Measurements from ENCODE around the gene NDFIP1.
"Not testable (repeated sequence)": the region's sequence is repeated elsewhere in the genome, so short reads cannot be mapped to it uniquely, and the experiment has no call there.

Gene NDFIP1, protein sequence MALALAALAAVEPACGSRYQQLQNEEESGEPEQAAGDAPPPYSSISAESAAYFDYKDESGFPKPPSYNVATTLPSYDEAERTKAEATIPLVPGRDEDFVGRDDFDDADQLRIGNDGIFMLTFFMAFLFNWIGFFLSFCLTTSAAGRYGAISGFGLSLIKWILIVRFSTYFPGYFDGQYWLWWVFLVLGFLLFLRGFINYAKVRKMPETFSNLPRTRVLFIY

DNA sequence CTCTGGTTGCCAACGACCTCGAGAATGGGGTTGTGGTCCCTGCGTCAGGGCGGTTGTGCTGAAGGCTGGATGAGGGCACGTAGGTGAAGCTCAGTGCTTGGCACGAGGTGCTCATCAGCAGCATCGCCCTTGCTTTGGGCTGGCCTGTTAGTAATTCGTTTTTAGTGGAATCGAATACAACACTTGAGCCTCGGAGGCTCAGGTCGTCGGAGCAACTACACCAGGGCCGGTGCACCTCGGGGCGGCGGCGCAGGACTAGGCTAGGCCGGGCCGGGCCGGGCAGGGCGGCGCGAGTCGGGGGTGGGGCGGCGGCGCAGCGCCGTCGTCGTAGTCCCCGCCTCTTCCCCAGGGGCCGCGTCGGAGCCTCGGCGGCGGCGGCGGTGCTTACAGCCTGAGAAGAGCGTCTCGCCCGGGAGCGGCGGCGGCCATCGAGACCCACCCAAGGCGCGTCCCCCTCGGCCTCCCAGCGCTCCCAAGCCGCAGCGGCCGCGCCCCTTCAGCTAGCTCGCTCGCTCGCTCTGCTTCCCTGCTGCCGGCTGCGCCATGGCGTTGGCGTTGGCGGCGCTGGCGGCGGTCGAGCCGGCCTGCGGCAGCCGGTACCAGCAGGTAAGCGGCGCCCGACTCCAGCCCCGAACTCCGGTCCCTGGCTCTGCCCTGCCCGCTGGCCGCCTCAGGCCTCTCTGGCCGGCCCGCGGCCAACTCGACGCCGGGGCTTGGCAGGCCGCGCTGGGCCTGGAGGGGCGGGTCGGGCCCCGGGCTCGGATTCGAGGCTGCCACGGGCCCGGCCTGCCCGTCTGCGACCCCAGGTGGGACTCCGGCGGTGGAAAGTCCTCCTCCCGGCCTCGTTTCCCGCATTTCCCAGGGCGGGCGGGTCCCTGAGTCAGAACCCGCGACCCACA, at the start of gene NDFIP1:
NDFIP1 (plus strand) TSS at position 348 of the 899 bp plus-strand sequence; CDS start at position 544, 196 bp downstream.
- DNase-seq = peak; percentile 74

DNA sequence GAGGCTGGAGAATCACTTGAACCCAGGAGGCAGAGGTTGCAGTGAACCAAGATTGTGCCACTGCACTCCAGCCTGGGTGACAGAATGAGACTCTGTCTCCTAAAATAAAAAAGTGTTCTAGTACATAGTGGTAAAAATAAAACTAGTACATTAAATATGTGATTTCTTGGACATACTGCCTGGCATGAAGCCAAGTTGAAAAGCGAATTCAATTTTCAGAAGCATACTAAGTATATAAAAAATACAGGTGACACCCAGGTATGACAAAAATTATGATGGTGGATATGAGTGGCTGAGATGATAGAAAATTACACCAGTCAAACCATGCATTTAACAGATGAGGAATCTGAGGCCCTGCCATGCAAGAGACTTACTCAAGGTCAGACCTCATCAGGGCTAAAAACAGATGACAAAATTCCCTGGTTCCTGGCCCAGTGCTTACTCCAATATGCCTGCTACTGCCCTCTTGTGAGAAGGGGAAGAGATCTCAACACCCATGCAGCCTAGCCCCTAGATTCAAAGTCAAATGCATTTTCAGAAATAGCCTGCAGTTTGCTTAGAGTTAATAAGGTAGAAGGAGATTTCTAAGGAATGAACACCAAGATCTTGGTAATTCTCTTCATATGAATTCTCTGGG, 49.2 kb upstream of the NDFIP1 start:
- no peak for DNase-seq

DNA sequence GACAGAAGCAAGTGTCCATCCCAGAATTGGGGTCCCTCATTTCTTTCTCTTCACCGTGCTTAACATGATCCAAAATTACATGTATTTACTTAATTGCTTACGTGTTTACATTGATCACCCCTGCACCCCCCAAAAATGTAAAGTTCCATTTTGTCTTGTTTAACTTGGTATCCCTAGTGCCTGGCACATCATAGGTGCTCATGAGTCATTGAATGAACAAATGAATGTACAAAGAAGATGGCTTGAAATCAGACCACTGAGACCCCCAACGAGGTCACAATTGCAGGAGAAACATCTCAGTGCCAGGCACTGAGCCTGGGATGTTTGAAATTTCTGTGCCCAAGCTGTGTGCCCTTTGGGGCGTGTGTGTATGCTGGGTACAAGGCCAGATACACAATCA, 45.2 kb upstream of the NDFIP1 start:
- no peak for DNase-seq

DNA sequence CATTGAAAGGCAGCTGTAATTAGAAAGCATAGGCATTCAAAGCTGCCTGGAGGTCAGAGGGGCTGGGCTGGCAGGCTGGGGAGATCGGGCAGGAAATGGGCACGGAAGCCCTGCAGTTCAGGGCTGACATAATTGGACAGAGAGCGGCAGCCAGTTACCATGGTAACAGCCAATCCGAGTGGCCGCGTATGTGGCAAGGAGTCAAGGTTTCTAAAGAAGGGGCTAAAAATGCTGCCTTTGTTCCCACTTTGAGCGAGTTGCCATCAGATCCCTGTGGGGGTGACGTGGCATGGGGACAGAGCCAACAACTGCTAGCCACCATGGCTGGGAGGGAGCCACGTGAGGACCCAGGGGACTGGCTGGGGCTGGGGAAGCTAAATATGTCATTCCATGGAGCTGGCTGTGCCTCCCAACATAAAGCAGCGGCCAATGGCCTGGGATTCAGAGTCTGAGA, 44.7 kb upstream of the NDFIP1 start:
- DNase-seq = peak; percentile 50

DNA sequence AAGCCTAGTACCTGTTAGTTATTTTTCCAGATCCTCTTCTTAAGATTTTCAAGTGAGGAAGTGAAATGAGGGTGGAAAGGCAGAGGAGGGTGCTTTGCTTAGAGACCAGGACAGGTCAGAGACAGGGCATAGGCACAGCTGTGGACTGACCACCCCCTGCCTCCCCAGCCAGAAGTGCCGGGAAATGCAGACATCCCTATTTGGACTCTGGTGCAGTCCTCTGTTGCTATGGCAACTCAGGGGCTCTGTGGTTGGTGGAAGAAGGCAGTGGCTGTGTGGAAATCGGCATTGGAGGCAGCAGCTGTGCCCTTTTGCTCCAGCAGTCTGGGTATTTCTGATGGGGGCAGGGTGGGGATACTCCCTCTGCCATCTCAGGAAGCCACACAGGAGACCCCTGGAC, 43.3 kb upstream of the NDFIP1 start:
- DNase-seq = no peak

DNA sequence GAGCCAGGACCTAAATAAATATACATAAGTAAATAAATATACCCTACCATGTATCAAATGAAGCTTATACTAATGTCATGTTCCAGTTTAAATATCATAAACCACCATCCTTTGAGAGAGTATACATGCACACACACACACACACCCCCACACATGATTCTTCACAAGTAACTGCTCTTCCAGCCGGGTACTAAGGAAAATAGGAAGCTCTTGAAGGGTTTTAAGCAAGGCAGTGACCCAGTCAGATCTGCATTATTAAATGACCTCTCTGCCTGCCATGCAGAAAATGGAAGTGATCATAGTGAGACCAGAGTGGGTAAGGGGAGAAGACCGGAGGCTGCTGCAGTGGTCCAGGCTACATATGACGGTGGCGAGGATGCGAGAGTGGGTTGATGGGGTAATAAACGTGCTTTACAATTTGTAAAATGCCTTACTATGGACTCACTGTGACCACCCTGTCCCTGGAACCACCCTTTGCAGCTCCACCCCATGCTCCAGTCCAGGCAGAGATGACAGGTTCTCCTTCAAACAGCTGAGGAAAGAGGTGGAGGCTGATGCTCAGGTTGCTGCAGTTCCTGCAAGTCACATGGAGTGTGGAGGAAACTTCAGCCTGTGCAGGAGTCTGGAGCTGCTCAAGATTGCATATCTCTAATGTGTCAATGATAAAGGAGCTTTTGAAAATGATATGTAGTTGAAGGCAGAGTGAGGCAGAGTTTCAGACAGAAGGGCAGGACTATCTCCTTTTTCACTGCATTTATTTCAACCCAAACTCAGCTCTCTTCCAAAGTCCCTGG, 38.8 kb upstream of the NDFIP1 start:
- no peak for DNase-seq

DNA sequence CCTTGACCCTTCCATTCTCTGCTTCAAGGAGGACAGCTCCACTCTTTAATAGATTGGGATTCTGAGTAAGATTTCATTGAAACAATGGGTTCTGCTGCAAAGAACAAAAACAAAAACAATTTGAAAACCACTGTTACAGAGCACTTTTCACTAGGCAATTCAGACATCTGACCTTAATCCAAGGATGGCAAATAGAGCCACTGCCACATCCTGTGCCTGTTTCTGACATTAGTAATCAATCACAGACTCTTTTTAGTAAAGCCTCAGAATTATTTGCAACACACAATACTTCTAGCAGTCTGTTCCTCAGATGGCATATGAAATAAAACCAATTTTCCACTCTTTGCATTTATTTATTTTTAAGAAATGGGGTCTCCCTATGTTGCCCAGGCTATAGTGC, 37.8 kb upstream of the NDFIP1 start:
- DNase-seq = no peak

DNA sequence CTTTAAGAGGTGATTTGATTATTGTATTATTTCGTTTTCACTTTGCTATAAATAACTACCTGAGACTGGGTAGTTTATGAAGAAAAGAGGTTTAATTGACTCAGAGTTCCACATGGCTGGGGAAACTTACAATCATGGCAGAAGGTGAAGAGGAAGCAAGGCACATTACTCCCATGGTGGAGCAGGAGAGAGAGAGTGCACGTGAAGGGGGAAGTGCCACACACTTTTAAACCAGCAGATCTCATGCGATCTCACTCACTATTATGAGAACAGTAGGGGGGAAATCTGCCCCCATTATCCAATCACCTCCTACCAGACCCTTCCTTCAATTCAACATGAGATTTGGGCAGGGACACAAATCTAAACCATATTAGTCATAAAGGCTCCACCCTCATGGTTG, 36.1 kb upstream of the NDFIP1 start:
- no peak for DNase-seq

DNA sequence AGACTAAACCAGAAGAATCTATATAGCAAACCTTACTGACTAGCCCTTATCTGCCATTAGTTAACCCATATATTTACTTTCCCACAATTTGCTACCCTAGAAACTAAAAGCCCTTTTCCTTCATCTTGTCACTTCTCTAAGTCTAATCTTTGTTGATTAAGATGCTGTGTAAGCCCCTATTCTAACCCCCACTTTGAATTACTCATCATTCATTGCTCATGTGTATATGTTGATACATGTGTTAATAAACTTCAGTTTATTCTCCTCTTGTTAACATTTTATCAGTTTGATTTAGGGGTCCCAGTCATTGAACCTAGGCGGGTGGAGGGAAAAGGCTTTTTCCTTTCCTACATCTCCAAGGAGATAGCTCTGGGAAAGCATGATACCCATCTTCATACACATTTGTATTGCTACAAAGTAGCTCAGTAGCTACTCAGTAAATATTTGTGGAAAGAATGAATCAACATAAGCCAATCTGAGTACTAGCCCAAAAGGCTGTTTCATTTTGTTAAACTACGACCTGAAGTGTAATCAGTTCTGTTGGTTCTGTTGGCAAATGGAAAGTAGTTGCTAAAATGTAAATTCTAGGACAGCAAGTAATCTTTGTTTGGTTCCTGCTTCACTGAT, 35.1 kb upstream of the NDFIP1 start:
- no peak for DNase-seq

DNA sequence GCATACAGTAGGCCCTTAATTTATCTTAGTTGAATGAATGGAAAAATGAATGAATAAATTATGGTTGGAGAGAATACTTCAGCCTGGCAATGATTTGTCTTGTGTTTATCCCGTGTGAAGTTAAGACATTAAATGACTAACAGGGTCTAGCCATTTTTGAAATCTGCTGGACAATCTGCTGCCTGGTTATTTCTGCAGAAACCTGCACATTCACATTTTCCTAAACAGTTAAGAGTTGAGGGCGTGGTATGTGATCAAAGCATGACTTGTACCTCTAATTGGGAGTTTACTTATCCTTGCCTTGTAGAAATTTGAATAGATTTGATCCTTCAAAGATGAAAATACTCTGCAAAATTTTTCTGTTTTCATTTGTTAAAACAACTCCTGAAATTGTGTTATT, 34.6 kb upstream of the NDFIP1 start:
- DNase-seq = no peak

DNA sequence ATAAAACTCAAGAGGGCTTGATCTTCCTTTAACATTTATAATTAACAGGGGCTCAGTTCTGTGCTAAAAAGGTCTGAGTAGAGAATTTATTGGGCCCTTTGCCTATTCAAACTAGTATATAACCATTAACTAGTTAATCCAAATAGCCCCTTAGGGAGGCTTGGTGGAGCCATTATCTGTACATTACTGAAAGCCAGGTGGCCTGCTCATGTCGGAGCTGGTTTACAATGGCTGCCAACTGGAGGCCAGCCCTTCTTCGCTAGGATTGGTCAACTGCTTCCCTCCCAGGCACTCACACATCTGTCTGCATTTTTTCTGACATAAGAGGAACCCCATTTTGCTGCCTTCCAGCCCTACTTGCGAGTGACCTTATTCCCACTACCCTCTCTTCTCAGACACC, 30.4 kb upstream of the NDFIP1 start:
- DNase-seq = no peak

DNA sequence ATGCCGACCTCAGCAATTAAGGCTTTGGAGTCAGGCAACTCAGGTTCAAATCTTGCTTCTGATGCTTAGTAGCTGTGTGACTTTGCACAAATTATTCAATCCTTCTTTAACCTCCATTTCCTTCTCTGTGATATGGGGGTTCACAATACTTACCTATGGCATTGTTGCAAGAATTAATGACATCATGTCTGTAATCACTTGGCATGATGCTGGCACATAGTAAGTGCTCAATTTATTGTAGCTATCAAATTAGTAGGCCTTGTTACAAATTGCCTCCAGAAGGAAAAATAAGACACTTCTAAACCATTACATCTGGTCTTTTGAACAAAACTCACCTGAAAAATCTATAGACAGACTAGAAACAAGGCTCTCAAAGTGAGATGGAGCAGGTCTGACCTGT, 29.9 kb upstream of the NDFIP1 start:
- DNase-seq = no peak

DNA sequence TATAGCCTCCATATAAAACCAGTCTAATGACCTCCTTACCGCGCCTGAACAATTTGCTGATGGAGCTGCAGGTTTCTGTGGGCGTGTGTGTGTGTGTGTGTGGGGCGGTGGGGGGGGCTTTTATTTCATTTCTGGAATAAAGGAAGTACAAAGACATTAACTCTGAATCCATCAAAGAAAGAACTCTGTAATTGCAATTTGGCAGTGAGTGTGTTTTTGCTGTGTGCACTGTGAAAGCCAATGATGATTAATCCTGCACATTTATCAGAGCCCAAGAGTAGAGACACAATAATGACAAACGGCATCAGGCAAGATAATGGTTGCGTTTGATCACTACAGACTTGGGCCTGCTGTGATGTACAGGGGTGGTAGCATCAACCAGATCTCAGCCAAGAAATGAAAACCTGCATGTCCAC, 29.3 kb upstream of the NDFIP1 start:
- no peak for DNase-seq

DNA sequence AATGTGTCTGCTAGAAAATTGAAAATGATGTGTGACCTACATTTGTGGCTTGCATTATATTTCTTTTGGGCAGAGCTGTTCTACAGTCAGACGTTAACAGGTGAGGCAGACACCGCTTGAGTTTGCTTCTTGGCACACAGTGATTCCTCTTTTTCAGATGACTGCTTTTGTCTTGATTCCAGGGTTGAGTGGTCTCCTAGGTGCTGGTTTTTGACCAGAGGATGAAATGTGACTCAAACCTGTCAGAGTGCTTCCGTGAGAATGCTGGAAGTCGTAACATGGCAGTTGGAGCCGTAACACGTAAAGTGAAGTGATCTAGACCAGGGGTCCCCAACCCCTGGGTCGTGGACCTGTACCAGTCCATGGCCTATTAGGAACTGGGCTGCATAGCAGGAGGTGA, 28.3 kb upstream of the NDFIP1 start:
- no peak for DNase-seq

DNA sequence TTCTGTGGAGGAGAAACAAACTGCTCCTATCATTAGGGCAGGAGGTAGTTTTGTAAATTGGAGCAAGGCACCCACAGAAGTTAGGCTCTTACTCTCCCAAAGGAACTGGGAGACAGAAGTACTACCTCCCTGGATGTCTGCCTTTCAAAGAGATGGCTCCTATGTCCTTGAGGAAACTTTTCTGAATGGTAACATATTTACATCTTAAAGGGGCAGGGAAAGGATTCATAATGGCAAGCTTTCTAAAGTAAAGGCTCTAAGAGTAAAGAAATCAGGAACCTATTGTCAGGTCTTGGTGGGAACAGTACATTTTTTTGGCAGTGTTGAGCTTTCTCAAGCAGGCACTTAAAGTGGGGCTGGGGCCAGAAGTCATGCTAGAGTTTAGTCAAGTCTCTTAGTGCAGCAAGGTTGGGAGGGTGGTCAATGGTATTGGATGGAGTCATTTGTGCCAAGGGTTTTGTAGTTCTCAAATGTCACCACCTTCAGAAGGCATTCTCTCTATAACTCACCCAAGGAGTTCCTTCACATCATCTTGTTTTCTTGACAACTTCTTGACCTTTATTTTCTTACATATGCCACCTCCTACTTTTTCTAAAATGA, 26.3 kb upstream of the NDFIP1 start:
- DNase-seq = no peak

DNA sequence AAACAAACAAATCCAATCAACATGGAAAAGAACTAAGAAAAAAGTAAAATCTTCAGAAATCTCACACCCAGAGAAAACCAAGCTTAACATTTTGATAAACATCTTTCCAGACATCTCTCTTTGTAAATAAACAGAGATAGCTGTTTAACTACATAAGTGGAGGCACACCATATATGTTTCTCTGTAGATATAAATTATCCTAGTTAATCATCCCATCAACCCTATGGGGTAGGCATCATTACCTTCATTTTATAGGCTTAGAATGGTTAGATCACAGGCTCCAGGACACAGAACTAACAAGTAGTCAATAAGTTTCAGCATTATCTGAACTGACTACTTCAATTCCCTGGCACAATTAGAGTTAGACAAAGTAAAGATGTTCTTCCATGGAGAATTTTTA, 22.4 kb upstream of the NDFIP1 start:
- no peak for DNase-seq

DNA sequence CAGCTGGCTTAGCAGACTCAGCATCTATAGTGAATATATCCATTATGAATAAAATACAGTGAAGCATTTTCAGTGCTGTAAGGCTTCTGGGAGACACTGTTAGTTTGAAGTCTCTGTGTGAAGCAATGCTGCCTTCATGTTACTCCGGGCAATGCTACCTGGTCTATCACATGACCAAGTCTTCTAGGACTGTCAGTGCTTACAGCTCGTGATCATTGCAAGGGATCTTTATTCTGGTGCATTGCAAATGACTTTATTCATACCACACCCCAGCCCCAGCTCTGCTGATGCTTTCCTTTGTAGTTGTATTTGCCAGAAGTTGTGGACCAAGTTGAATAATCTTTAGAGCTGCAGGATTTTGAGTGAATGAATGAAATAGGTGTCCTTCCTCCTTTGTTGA, 21.9 kb upstream of the NDFIP1 start:
- DNase-seq = no peak

DNA sequence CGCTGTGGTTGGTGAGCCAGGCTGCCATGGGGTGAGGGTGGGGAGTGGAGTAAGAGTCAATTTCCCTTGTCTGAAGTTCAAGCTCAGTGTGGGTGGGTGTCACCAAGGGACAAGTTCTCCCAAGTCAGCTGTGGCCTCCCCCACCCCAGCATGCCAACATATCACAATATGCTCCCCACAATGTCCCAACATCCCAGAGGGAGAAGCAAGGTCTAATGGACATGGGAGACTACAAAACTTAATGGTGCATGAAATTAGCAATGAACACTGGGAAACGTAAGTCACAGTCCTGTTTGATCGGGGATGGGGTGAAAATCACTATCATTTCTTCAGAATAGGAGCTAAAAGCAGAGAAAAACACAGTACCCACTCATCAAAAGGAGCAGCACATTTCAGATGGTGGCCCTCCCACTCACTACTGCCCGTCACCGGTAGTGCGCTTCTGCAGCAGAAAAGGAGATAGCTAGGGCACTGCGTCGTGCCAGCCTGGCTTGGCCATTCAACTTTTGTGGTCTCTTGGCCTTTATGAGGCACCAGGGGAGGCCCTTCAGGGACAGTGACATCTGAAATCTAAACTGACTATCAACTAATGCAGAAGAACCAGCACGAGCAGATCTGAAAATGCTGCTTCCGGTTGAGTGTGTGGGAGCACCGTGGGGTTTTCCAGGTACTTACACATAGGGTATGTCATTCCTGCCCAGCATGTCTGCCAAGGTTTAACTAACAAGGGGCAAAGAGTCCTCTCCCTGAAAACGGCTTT, 20.5 kb upstream of the NDFIP1 start:
- DNase-seq = no peak

DNA sequence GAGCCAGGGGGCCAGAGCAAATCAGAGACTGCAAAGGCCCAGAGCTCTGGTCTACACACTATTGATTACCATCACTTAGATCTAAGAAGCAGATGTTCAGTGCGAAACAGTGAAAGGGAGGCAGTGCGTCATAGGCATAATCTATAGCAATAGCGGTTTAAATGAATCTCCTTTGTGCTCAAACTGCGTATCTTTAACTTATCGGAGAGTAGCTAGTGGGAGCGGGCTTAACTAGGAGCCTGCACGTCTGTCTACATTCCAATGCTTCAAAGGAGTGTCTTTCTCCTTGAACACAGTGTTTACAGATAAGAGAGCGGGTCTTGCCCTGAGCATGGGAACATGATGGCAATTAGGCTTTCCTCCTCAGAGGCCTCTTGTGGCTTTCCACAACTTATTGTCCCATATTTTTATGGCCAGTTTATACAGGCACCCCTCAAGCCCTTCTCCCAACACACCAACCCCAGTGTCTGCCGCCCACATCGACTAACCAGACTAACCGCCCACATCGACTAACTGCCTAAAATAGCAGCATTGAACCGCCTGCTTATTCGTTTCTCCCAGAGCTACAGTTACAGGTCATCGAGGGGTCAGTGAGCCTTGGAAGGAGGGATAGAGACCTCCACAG, 19.6 kb upstream of the NDFIP1 start:
- not testable (repeated sequence) for DNase-seq

DNA sequence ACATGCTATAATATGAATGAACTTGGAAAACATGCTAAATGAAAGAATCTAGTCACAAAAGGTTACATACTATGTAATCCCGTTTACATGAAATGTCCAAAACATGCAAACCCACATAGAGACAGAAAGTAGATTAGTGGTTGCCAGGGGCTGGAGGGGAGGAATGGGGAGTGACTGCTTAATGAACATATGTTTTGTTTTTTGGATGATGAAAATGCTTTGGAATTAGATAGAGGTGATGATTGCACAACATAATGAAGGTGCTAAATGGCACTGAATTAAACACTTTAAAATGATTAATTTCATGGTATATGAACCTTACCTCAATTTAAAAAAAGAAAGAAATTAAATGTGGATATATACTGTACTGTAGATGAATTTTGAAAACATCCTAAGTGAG, 17.6 kb upstream of the NDFIP1 start:
- no peak for DNase-seq

DNA sequence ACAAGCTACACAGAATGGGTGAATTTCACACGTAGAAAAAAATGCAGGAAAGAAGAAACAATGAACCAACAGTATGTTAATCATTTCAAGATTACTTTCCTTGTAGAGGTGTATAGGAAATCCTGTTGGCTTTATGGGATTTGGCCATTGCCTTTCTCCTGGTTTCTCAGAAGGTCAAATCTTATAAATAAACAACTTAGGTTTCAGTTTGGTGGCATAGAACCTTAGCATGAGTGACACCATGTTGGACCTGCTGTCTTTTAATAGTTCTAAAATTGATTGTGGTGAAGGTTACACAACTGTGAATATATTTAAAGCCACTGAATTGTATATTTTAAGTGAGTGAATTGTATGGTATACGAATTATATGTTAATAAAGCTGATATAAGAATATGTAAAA, 16.7 kb upstream of the NDFIP1 start:
- no peak for DNase-seq
